Measurements from ENCODE around the gene MYOD1.

Gene MYOD1

GRCh38 chr11:17691550-17691949 is 27.8 kb upstream of the MYOD1 start:
- FAIRE-seq: no peak
- no peak for DNase-seq (ENCODE audit: insufficient read length, low spot score)

DNA sequence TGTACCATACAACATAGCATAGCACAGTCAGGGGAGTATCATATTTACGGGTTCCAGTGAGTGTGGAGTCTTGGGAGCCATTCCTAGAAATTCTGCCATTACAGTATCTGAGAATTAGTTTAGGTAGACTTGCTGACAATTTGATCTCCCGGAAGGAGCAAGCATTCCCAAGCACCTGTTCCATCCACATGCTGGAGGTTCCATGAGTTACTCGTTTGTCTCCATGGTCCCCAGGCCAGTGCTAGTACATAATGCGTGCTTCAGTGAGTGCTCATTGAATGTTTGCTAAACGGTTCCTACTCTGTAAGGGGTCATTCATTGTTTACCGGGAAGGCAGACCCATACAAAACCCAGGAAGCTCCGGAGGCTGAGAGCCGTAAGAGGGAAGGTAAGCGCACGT is 27.4 kb upstream of the MYOD1 start:
- no peak for FAIRE-seq
- no peak for DNase-seq (ENCODE audit: insufficient read length, low spot score)
- TF ChIP-seq POLR2A (IDR thresholded peaks at IDR 0.05; ENCODE audit: low read depth, low read length) (no peak), SPI1 (IDR thresholded peaks at IDR 0.05; ENCODE audit: low read depth, low read length) (no peak), PAX5 (IDR thresholded peaks at IDR 0.05; ENCODE audit: insufficient read depth, low read length, severe bottlenecking) (no peak), POU2F2 (IDR thresholded peaks at IDR 0.05; ENCODE audit: low read depth, low read length) (no peak), POLR2AphosphoS5 (IDR thresholded peaks at IDR 0.05; ENCODE audit: low read depth, low read length) (no peak), TAF1 (IDR thresholded peaks at IDR 0.05; ENCODE audit: low read depth, low read length) (no peak)

More at GRCh38 chr11:17691550-17691949, 27.8 kb upstream of the MYOD1 start:
- no peak for TF ChIP-seq POLR2A (IDR thresholded peaks at IDR 0.05; ENCODE audit: low read depth, low read length)
- TF ChIP-seq TAF1 (IDR thresholded peaks at IDR 0.05; ENCODE audit: low read depth, low read length): no peak
- no peak for TF ChIP-seq PAX5 (IDR thresholded peaks at IDR 0.05; ENCODE audit: insufficient read depth, low read length, severe bottlenecking)
- no peak for TF ChIP-seq POU2F2 (IDR thresholded peaks at IDR 0.05; ENCODE audit: low read depth, low read length)
- TF ChIP-seq SPI1 (IDR thresholded peaks at IDR 0.05; ENCODE audit: low read depth, low read length): no peak
- no peak for TF ChIP-seq POLR2AphosphoS5 (IDR thresholded peaks at IDR 0.05; ENCODE audit: low read depth, low read length)

DNA sequence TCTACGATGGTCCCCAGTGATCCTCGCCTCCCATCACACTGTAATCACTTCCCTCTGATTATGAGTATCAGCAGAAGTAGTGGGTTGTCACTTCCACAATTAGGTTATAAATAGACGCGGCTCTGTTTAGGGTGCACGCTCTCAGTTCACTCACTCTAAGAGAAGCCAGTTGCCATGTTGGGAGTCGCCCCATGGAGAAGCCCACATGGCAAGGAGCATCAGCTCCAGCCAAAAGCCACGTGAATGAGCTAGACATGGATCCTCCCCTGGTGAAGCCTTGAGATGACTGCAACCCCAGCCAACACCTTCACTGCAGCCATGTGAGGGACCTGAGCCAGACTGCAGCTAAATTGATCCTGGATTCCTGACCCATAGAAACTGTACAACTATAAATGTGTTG is 26.4 kb upstream of the MYOD1 start:
- FAIRE-seq: no peak
- TF ChIP-seq TAF1 (IDR thresholded peaks at IDR 0.05; ENCODE audit: low read depth, low read length) (no peak), POLR2A (IDR thresholded peaks at IDR 0.05; ENCODE audit: low read depth, low read length) (no peak), POU2F2 (IDR thresholded peaks at IDR 0.05; ENCODE audit: low read depth, low read length) (no peak), PAX5 (IDR thresholded peaks at IDR 0.05; ENCODE audit: insufficient read depth, low read length, severe bottlenecking) (no peak), POLR2AphosphoS5 (IDR thresholded peaks at IDR 0.05; ENCODE audit: low read depth, low read length) (no peak), SPI1 (IDR thresholded peaks at IDR 0.05; ENCODE audit: low read depth, low read length) (no peak)
- no peak for DNase-seq (ENCODE audit: insufficient read length, low spot score)

- FAIRE-seq: no peak
- DNase-seq (ENCODE audit: insufficient read length, low spot score): no peak
Observed at GRCh38 chr11:17693531-17693930, 25.8 kb upstream of the MYOD1 start.

DNA sequence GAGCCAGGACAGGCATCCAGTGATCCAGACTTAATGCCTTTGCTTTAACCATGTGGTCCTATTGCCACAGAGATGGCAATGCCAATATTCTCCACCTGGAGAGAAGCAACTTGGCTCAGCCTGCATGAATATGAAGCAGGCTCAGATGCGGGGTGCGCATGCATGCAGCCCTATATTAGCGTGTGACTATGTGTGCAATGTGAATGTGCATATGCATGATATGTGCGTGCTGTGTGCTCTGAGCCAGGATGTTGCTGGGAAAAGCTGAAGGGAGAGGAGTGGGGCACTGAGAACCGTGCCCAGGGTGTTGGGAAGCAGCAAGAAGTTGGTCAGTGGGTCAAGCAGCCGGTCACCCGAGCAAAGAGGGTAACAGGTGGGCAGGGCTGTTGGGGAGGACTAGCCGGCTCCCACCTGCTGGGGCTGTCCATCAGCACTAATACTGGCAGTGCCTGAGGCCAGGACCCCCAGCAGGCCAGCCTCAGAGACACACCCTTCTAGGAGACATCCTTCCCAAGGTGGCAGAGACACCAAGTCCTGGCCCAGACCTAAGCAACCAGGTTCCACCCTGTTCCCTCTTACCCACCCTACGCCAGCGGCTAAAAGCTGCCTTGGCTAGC is 24.8 kb upstream of the MYOD1 start:
- FAIRE-seq: no peak
- no peak for TF ChIP-seq POU2F2 (IDR thresholded peaks at IDR 0.05; ENCODE audit: low read depth, low read length)
- TF ChIP-seq SPI1 (IDR thresholded peaks at IDR 0.05; ENCODE audit: low read depth, low read length): no peak
- no peak for TF ChIP-seq POLR2AphosphoS5 (IDR thresholded peaks at IDR 0.05; ENCODE audit: low read depth, low read length)
- TF ChIP-seq POLR2A (IDR thresholded peaks at IDR 0.05; ENCODE audit: low read depth, low read length): no peak
- TF ChIP-seq TAF1 (IDR thresholded peaks at IDR 0.05; ENCODE audit: low read depth, low read length): no peak
- no peak for TF ChIP-seq PAX5 (IDR thresholded peaks at IDR 0.05; ENCODE audit: insufficient read depth, low read length, severe bottlenecking)
- DNase-seq (ENCODE audit: insufficient read length, low spot score): no peak

More at GRCh38 chr11:17693531-17693930, 25.8 kb upstream of the MYOD1 start:
- no peak for TF ChIP-seq SPI1 (IDR thresholded peaks at IDR 0.05; ENCODE audit: low read depth, low read length)
- no peak for TF ChIP-seq POU2F2 (IDR thresholded peaks at IDR 0.05; ENCODE audit: low read depth, low read length)
- TF ChIP-seq PAX5 (IDR thresholded peaks at IDR 0.05; ENCODE audit: insufficient read depth, low read length, severe bottlenecking): no peak
- TF ChIP-seq POLR2AphosphoS5 (IDR thresholded peaks at IDR 0.05; ENCODE audit: low read depth, low read length): no peak
- TF ChIP-seq POLR2A (IDR thresholded peaks at IDR 0.05; ENCODE audit: low read depth, low read length): no peak
- TF ChIP-seq TAF1 (IDR thresholded peaks at IDR 0.05; ENCODE audit: low read depth, low read length): no peak

DNA sequence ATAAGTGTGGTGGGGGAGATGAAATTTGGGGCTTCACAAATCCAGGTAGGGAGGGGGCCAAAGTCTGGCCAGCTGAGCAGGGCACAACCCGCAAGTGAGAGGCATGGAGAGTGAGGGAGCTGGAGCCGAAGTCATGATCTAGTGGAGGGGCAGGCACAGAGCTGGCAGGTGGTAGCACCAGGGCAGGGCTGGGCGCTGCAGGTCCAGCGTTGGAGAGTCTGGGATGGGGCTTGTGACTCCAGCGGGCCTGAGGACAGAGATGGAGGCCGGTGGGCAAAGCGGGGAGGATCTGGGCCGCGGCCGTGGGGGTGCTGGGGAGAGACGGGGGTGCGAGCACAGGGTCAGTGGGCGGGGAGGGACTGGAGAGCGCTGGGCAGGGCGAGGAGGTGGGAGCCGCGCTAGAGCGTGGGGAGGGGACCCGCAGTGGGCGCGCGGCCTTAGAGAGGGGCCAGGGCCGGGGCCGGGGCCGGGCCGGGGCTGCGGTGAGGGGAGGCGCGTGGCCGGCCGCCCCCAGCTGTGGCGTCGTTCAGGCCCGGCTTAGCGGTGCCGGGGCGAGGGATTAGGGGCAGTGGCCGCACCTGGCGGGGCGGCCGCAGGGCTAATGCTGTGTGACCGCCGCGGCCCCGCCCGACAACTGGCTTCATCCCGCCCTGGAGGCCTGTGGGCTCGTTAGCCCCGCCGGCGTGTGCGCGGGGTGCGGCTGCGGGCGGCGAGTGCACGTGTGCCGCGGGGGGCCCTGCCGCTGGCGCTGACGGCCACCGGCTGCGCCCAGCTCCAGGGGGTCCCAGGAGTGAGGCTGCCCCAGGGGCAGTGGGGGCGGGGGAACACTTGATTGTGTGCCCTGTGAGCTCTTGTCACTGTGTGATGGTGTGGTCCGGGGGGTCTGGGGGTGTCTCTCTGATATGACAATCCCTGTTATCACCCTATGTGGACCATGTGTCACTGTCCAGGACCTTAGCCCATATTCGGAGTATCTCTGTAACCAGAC is 23.6 kb upstream of the MYOD1 start:
- DNase-seq (ENCODE audit: insufficient read length, low spot score): no peak
- TF ChIP-seq POLR2AphosphoS5 (IDR thresholded peaks at IDR 0.05; ENCODE audit: low read depth, low read length) (no peak), POLR2A (IDR thresholded peaks at IDR 0.05; ENCODE audit: low read depth, low read length) (no peak)
- no peak for FAIRE-seq

DNA sequence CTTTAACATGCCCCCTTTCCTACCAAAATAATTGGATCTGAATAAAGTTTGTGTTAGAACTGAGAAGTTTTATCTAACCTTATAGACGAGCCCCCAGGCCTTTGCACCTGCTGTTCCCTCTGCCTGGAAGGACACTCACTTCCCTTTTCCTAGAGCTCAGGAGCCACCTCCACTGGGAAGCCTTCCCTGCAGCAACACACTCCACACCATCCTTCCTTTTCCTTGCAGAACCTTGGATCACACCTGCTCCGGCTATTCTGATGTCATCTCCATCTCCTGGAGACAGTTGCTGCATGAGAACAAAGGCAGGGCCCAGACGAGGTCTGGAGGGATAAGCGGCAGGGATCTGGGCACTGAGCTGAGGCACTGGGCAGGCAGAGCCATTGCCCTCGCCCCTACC is 22.6 kb upstream of the MYOD1 start:
- DNase-seq (ENCODE audit: insufficient read length, low spot score): no peak
- TF ChIP-seq POU2F2 (IDR thresholded peaks at IDR 0.05; ENCODE audit: low read depth, low read length) (no peak), POLR2A (IDR thresholded peaks at IDR 0.05; ENCODE audit: low read depth, low read length) (no peak), PAX5 (IDR thresholded peaks at IDR 0.05; ENCODE audit: insufficient read depth, low read length, severe bottlenecking) (no peak), POLR2AphosphoS5 (IDR thresholded peaks at IDR 0.05; ENCODE audit: low read depth, low read length) (no peak), SPI1 (IDR thresholded peaks at IDR 0.05; ENCODE audit: low read depth, low read length) (no peak), TAF1 (IDR thresholded peaks at IDR 0.05; ENCODE audit: low read depth, low read length) (no peak)
- FAIRE-seq: no peak

- FAIRE-seq (no peak), DNase-seq (ENCODE audit: insufficient read length, low spot score) (no peak)
- TF ChIP-seq PAX5 (IDR thresholded peaks at IDR 0.05; ENCODE audit: insufficient read depth, low read length, severe bottlenecking): no peak
- TF ChIP-seq POLR2A (IDR thresholded peaks at IDR 0.05; ENCODE audit: low read depth, low read length): no peak
- no peak for TF ChIP-seq POLR2AphosphoS5 (IDR thresholded peaks at IDR 0.05; ENCODE audit: low read depth, low read length)
- no peak for TF ChIP-seq SPI1 (IDR thresholded peaks at IDR 0.05; ENCODE audit: low read depth, low read length)
- TF ChIP-seq TAF1 (IDR thresholded peaks at IDR 0.05; ENCODE audit: low read depth, low read length): no peak
Observed at GRCh38 chr11:17697175-17697949, 22.0 kb upstream of the MYOD1 start.
